HG03442 (cell line): Measurements from ENCODE around the gene LUC7L3.
A peak's percentile ranks its signal among the peaks of the same experiment; 100 is the strongest.

Source experiments
- ATAC-seq: cut with Tn5 transposase; IDR thresholded peaks from one replicate; pipeline ENCODE4 v1.9.1; 2021; ENCODE audit warnings: mild to moderate bottlenecking, moderate library complexity; ENCODE audit not compliant: unreplicated experiment

The LUC7L3 gene

GRCh38 chr17:50685691-50686493 is 33.5 kb upstream of the LUC7L3 start:
- no peak for ATAC-seq

- no peak for ATAC-seq
Measured at GRCh38 chr17:50686494-50687199, 32.8 kb upstream of the LUC7L3 start.

- no peak for ATAC-seq
Measured at GRCh38 chr17:50687200-50688066, 32.0 kb upstream of the LUC7L3 start.

- no peak for ATAC-seq
Measured at GRCh38 chr17:50688245-50688644, 31.2 kb upstream of the LUC7L3 start.

GRCh38 chr17:50689251-50689650 is 30.2 kb upstream of the LUC7L3 start:
- no peak for ATAC-seq

- ATAC-seq, result no peak
Measured at GRCh38 chr17:50689956-50690886, 29.2 kb upstream of the LUC7L3 start.

- no peak for ATAC-seq
Measured at GRCh38 chr17:50690887-50691549, 28.4 kb upstream of the LUC7L3 start.

GRCh38 chr17:50691550-50692447 is 27.6 kb upstream of the LUC7L3 start:
- ATAC-seq, result no peak

- no peak for ATAC-seq
Measured at GRCh38 chr17:50692448-50693035, 26.9 kb upstream of the LUC7L3 start.

GRCh38 chr17:50693036-50693682 is 26.2 kb upstream of the LUC7L3 start:
- no peak for ATAC-seq

- ATAC-seq, result no peak
Measured at GRCh38 chr17:50696365-50696879, 23.0 kb upstream of the LUC7L3 start.

GRCh38 chr17:50697062-50697461 is 22.3 kb upstream of the LUC7L3 start:
- ATAC-seq, result no peak

GRCh38 chr17:50697663-50698272 is 21.6 kb upstream of the LUC7L3 start:
- ATAC-seq, result no peak

- ATAC-seq, result no peak
Measured at GRCh38 chr17:50699410-50699809, 20.0 kb upstream of the LUC7L3 start.

- no peak for ATAC-seq
Measured at GRCh38 chr17:50703162-50703561, 16.2 kb upstream of the LUC7L3 start.

GRCh38 chr17:50707289-50708049 is 11.9 kb upstream of the LUC7L3 start, which contains the start of gene ANKRD40:
Gene ANKRD40 (minus strand): TSS chr17:50707914. CDS start chr17:50707654, 260 bp downstream.
- ATAC-seq, result peak; percentile 76
